HL-60/S4 (cell line): ENCODE measurements around the gene SYNPO2L.
"Not testable (repeated sequence)": the region's sequence is repeated elsewhere in the genome, so short reads cannot be mapped to it uniquely, and the experiment has no call there.

Experiments
- in situ Hi-C: fragments of 300-500 bp; cut with MboI; formaldehyde crosslinking; loops from 2 replicates; pipeline ENCODE4 v1.14.3; 2022; ENCODE audit warnings: low sequenced_read_pairs

SYNPO2L gene

GRCh38 chr10:73655990-73656298 is at the start of gene SYNPO2L:
TSS of gene SYNPO2L (minus strand) at chr10:73656029. CDS start at chr10:73655922, 107 bp downstream.
- in situ Hi-C loops, result no loop called here

- in situ Hi-C loops, result loop anchor here (25.0 kb wide), 1 partner anchor 108 kb away; the partner anchor contains the start of gene NDST2
Measured at GRCh38 chr10:73703924-73704323, 48.1 kb upstream of the SYNPO2L start.

- in situ Hi-C loops, result not testable (repeated sequence)
Measured at GRCh38 chr10:73698819-73699218, 43.0 kb upstream of the SYNPO2L start.

- in situ Hi-C loops, result not testable (repeated sequence)
Measured at GRCh38 chr10:73697675-73698159, 41.9 kb upstream of the SYNPO2L start, which contains the start of gene AGAP5. TSS of gene AGAP5 (minus strand) at chr10:73698109. CDS start at chr10:73697755, 354 bp downstream.

- in situ Hi-C loops, result not testable (repeated sequence)
Measured at GRCh38 chr10:73695302-73695701, 39.5 kb upstream of the SYNPO2L start.

- in situ Hi-C loops, result not testable (repeated sequence)
Measured at GRCh38 chr10:73690755-73691154, 34.9 kb upstream of the SYNPO2L start.

- in situ Hi-C loops, result not testable (repeated sequence)
Measured at GRCh38 chr10:73689596-73689995, 33.8 kb upstream of the SYNPO2L start.

GRCh38 chr10:73687641-73688040 is 31.8 kb upstream of the SYNPO2L start:
- in situ Hi-C loops, result not testable (repeated sequence)

GRCh38 chr10:73674546-73674945 is 18.7 kb upstream of the SYNPO2L start:
- in situ Hi-C loops, result not testable (repeated sequence)

- in situ Hi-C loops, result not testable (repeated sequence)
Measured at GRCh38 chr10:73668378-73668777, 12.5 kb upstream of the SYNPO2L start.

- in situ Hi-C loops, result not testable (repeated sequence)
Measured at GRCh38 chr10:73666153-73666809, 10.5 kb upstream of the SYNPO2L start.

- in situ Hi-C loops, result not testable (repeated sequence)
Measured at GRCh38 chr10:73665581-73665980, 9.8 kb upstream of the SYNPO2L start.

GRCh38 chr10:73664156-73665040 is 8.6 kb upstream of the SYNPO2L start:
- in situ Hi-C loops, result not testable (repeated sequence)

- in situ Hi-C loops, result not testable (repeated sequence)
Measured at GRCh38 chr10:73663621-73664020, 7.8 kb upstream of the SYNPO2L start.

GRCh38 chr10:73662705-73663104 is 6.9 kb upstream of the SYNPO2L start:
- in situ Hi-C loops, result not testable (repeated sequence)

GRCh38 chr10:73655257-73655989 is 406 bp downstream of the SYNPO2L start:
- in situ Hi-C loops, result no loop called here

- in situ Hi-C loops, result no loop called here
Measured at GRCh38 chr10:73653701-73654100, 2.1 kb downstream of the SYNPO2L start.

- in situ Hi-C loops, result no loop called here
Measured at GRCh38 chr10:73653195-73653594, 2.6 kb downstream of the SYNPO2L start.

GRCh38 chr10:73650537-73651331 is 5.1 kb downstream of the SYNPO2L start:
- in situ Hi-C loops, result no loop called here

GRCh38 chr10:73649876-73650536 is 5.8 kb downstream of the SYNPO2L start:
- in situ Hi-C loops, result no loop called here
